Right lobe of liver (tissue), 6 donors: ENCODE measurements around the gene GRIN3B. TPM values are rescaled to one million over a fixed set of nuclear protein-coding genes. Genes with fewer than 3 reads are reported as not detected.

Experiments used
- ATAC-seq, 4 donors: fragments of 200-7000 bp; cut with Tn5 transposase; one replicate each; pipeline ENCODE4 v1.9.1; 2020; ENCODE audit warnings: mild to moderate bottlenecking in 4 of 4, moderate library complexity in 4 of 4
- DNase-seq, 3 donors: peaks; one replicate each; pipeline ENCODE4 v3.0.0-alpha.2; 2020
- H3K27ac ChIP-seq, 3 donors: fragments of 200-600 bp; one replicate each; pipeline ENCODE4 v1.8.0; 2022
- H3K27me3 ChIP-seq, 2 donors: fragments of 200-600 bp; one replicate each; pipeline ENCODE4 v1.8.0; 2022
- H3K36me3 ChIP-seq, 4 donors: fragments of 200-600 bp; sonication (generic) in 1 of 4; one replicate each; pipeline versions ENCODE4 v1.5.1 to v1.8.0; 2017 to 2022; ENCODE audit warnings: control low read depth in 1 of 4
- H3K4me1 ChIP-seq, 4 donors: fragments of 200-600 bp; sonication (generic) in 1 of 4; one replicate each; pipeline versions ENCODE4 v1.5.1 to v1.8.0; 2017 to 2022; ENCODE audit warnings: control low read depth in 1 of 4
- H3K4me3 ChIP-seq, 3 donors: fragments of 200-600 bp; one replicate each; pipeline ENCODE4 v1.8.0; 2022
- H3K9me3 ChIP-seq, 4 donors: fragments of 200-600 bp; sonication (generic) in 1 of 4; one replicate each; pipeline versions ENCODE4 v1.5.1 to v1.8.0; 2017 to 2022; ENCODE audit warnings: control low read depth in 1 of 4
- POLR2A ChIP-seq: fragments of 450-650 bp; IDR thresholded peaks from one replicate; pipeline ENCODE4 v1.6.1; 2017; ENCODE audit warnings: antibody characterized with exemption, mild to moderate bottlenecking
- WGBS: methylation state at CpG from one replicate; pipeline ENCODE4 v1.1.6; 2018; ENCODE audit warnings: low coverage, low lambda C conversion rate; ENCODE audit not compliant: insufficient coverage; ENCODE audit errors: missing lambda C conversion rate; 5-methylcytosine and 5-hydroxymethylcytosine counted together
- intact Hi-C, 2 donors: fragments of 100-400 bp; cut with DNase I; formaldehyde crosslinking; loops; one replicate each; pipeline versions ENCODE4 v1.11.2 to v1.14.1; 2022
- total RNA-seq, 6 experiments: library from RNA; depleted of rRNA in 2 of 6; stranded (reverse); fragments of >200 nt in 2 of 6; fragmentation: NEBNext Ultra II Directional in 3 of 6; extraction: Animal tissue kit (Norgen Biotek cat#: 25700) in 3 of 6; gene quantifications; one replicate each; pipeline versions ENCODE4 v1.1.0 to v1.2.4, GENCODE V29; 2016 to 2023
- TF ChIP-seq, protein P1 (sequence below), 4 donors: fragments of 200-600 bp in 3 of 4; fragments of 450-650 bp in 1 of 4; IDR thresholded peaks; one replicate each; pipeline versions ENCODE4 v1.5.1 to v1.8.0; 2016 to 2022; ENCODE audit warnings: antibody characterized with exemption in 4 of 4, mild to moderate bottlenecking in 2 of 4
- donor health status: DM: no; HTN: yes; CAD: no.
- donor health status: DM: no; HTN: no; CAD: no.
- donor health status: DM: no; HTN: no; CAD: no.
- donor health status: DM: no; HTN: yes; CAD: no.
- donor health status: DM: no; HTN: yes; CAD: no.

Gene GRIN3B
- total RNA-seq, 6 experiments from 2014 or later = 0.06 TPM; not detected in 5

DNA sequence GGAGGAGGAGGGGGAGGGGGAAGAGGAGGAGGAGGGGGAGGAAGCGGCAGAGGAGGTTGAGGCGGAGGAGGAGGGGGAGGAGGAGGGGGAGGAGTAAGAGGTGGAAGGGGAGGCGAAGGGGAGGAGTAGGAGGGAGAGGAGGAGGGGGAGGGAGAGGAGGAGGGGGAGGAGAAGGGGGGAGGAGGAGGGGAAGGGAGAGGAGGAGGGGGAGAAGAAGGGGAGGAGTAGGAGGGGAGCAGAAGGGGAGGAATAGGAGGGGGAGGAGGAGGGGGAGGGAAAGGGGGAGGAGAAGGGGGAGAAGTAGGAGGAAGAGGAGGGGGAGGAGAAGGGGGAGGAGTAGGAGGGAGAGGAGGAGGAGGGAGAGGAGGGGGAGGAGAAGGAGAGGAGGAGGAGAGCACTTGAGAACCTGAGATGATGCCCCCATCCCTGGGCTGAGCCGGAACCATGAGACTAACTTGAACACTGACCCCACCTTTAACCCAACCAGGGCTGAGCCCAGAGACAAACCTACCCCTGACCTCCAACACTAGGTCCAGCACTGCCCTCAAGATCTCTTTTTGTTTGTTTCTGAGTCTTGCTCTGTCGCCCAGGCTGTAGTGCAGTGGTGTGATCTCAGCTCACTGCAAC lies 52.2 kb downstream of the GRIN3B start:
- no peak for TF ChIP-seq POLR2A
- TF ChIP-seq, protein P1, sequence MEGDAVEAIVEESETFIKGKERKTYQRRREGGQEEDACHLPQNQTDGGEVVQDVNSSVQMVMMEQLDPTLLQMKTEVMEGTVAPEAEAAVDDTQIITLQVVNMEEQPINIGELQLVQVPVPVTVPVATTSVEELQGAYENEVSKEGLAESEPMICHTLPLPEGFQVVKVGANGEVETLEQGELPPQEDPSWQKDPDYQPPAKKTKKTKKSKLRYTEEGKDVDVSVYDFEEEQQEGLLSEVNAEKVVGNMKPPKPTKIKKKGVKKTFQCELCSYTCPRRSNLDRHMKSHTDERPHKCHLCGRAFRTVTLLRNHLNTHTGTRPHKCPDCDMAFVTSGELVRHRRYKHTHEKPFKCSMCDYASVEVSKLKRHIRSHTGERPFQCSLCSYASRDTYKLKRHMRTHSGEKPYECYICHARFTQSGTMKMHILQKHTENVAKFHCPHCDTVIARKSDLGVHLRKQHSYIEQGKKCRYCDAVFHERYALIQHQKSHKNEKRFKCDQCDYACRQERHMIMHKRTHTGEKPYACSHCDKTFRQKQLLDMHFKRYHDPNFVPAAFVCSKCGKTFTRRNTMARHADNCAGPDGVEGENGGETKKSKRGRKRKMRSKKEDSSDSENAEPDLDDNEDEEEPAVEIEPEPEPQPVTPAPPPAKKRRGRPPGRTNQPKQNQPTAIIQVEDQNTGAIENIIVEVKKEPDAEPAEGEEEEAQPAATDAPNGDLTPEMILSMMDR (IDR thresholded peaks at IDR 0.05) = no peak
- Histone ChIP-seq H3K27me3 (no peaks in the 10 kb centered on the region), H3K4me1 (no peaks in the 10 kb centered on the region), H3K27ac (no peak overlapping the region), H3K9me3 (no peaks in the 10 kb centered on the region), H3K36me3 (no peaks in the 10 kb centered on the region), H3K4me3 (no peak overlapping the region)
- intact Hi-C loops = no loop called here
- WGBS = 77% methylated on average over 4 of the region's 5 CpGs
- ATAC-seq (no peak), DNase-seq (no peak)

DNA sequence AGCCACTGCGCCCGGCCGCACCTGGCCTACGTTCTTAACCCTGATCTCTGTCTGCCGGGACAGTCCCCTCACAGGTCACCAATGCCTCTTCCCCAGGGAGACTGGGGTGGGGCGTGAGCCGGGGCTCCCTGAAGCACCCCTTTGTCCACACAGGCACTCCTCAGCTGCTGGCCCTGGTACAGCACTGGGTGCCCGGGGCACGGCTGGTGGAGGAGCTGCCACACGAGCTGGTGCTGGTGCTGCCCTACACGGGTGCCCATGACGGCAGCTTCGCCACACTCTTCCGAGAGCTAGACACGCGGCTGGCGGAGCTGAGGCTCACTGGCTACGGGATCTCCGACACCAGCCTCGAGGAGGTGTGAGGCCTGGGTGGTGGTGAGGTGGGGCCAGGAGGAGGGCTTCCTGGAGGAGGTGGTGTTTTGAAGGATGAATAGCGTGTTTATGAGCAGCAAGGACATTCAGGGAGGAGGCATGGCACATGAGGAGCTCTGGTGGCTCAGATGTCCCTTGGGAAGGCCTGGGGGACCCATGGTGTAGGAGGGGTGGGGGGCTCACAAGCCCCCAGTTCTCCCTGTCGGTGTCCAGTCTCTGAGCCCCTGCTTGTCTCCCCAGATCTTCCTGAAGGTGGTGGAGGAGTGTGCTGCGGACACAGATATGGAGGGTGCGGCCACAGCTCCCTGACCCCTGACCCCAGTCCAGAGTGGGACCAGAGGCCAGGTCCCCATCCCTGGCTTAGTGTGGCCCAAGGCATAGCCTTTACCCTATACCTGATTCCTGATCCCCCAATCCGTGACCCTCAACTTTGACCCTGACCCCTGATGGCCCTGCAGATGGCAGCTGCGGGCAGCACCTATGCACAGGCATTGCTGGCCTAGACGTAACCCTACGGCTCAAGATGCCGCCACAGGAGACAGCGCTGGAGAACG lies 53.2 kb downstream of the GRIN3B start:
- peak in 1 of 3 donors; percentile 51 for DNase-seq
- WGBS = 100% methylated on average over 3 of the region's 31 CpGs
- H3K4me1 ChIP-seq = no peaks in the 10 kb centered on the region

DNA sequence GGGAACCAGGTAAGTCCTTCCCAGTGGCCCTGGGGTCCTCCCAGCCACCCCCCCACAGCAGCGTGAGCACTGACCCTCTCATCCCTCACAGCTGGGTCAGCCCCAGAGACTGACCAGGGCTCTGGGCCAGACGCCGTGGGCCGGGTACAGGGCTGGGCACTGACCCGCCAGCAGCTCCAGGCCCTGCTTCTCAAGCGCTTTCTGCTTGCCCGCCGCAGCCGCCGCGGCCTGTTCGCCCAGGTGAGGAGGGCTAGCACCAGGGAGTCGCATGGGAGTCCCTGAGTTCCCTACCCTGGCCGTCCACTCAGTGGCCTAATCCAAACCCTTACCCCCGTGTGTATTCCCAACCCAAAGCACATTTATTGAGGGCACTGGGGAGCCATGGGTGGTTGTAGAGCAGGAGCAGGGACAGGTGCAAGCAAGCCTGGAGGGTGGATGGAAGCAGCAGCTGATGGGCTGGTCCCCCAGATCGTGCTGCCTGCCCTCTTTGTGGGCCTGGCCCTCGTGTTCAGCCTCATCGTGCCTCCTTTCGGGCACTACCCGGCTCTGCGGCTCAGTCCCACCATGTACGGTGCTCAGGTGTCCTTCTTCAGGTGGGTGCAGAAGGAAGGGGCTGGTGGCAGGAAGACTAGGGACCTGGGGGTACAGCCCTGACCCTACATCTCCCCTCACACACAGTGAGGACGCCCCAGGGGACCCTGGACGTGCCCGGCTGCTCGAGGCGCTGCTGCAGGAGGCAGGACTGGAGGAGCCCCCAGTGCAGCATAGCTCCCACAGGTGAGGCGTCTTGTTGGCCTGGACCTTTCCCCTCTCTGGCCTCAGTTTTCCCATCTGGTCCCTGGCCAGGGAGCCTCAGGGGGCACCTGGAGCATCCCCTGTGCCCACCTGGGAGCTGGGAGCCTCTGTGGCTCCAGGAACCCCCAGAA lies 54.1 kb downstream of the GRIN3B start:
- Histone ChIP-seq H3K4me3 (no peak overlapping the region), H3K27me3 (no peaks in the 10 kb centered on the region), H3K27ac (no peak overlapping the region), H3K4me1 (no peaks in the 10 kb centered on the region), H3K9me3 (peaks cover 0 to 4% (median 1%) of the 10 kb centered on the region in 4 donors), H3K36me3 (no peaks in the 10 kb centered on the region)
- WGBS = 90% methylated on average over 2 of the region's 28 CpGs
- TF ChIP-seq, protein P1 (IDR thresholded peaks at IDR 0.05) = no peak
- TF ChIP-seq POLR2A = no peak
- intact Hi-C loops = no loop called here
- no peak for ATAC-seq
- DNase-seq = no peak

More for the DNA sequence above, 53.2 kb downstream of the GRIN3B start:
- no peak overlapping the region for H3K27ac ChIP-seq
- ATAC-seq = no peak
- TF ChIP-seq POLR2A = no peak
- TF ChIP-seq, protein P1 (IDR thresholded peaks at IDR 0.05) = no peak
- no peak overlapping the region for H3K4me3 ChIP-seq
- H3K36me3 ChIP-seq = no peaks in the 10 kb centered on the region
- H3K9me3 ChIP-seq = peaks cover 0 to 4% (median 1%) of the 10 kb centered on the region in 4 donors
- intact Hi-C loops = no loop called here
- H3K27me3 ChIP-seq = no peaks in the 10 kb centered on the region

DNA sequence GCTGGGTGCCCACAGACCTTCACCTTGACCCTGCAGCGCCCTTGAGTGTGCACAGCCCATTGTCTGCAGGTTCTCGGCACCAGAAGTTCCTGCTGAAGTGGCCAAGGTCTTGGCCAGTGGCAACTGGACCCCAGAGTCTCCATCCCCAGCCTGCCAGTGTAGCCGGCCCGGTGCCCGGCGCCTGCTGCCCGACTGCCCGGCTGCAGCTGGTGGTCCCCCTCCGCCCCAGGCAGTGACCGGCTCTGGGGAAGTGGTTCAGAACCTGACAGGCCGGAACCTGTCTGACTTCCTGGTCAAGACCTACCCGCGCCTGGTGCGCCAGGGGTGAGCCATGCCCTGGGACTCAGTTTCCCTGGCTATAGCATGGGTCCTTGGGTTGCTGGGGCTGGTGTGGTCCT lies 54.8 kb downstream of the GRIN3B start:
- Histone ChIP-seq H3K9me3 (peaks cover 0 to 4% (median 1%) of the 10 kb centered on the region in 4 donors), H3K4me1 (no peaks in the 10 kb centered on the region), H3K27ac (no peak overlapping the region), H3K27me3 (no peaks in the 10 kb centered on the region), H3K4me3 (no peak overlapping the region), H3K36me3 (no peaks in the 10 kb centered on the region)
- no CpG with 5 or more reads among the region's 14 CpGs for WGBS
- intact Hi-C loops = no loop called here
- no peak for TF ChIP-seq POLR2A
- TF ChIP-seq, protein P1 (IDR thresholded peaks at IDR 0.05) = no peak
- peak in 1 of 3 donors; percentile 48 for DNase-seq
- ATAC-seq = no peak
